Endothelial cell of umbilical vein (primary cell): ENCODE results near the gene NCOA7. TPM values are rescaled to one million over a fixed set of nuclear protein-coding genes. Genes with fewer than 3 reads are reported as not detected.

Experiments
- BruUV-seq: library from RNA; stranded (reverse); fragments of 400-500 nt; replicated peaks from 2 replicates; lab custom pipeline; 2021; lab: Mats Ljungman, UMichigan
- CTCF ChIA-PET: fragments of 300-600, 350-600 bp; sonication (Branson Sonifier 250); formaldehyde crosslinking; loops from one replicate; lab custom pipeline; 2021; ENCODE audit warnings: antibody characterized with exemption, inconsistent platforms; lab: Charles Lee
- POLR2A ChIA-PET: fragments of 300-600, 350-600 bp; sonication (Branson Sonifier 250); formaldehyde crosslinking; loops from one replicate; lab custom pipeline; 2021; ENCODE audit warnings: antibody characterized with exemption, inconsistent platforms; lab: Charles Lee
- DNase-seq: peaks from one replicate; pipeline ENCODE4 v3.0.0-alpha.2; 2011; ENCODE audit warnings: low read depth, low spot score
- FAIRE-seq: peaks from 2 replicates; lab custom pipeline; 2011; peaks lifted over from hg19 to GRCh38; lab: Jason Lieb, UNC
- H2AFZ ChIP-seq: 2 replicates; pipeline ENCODE4 v1.6.0; 2012; ENCODE audit warnings: low read depth, low read length, control low read depth, inconsistent platforms
- H3K27ac ChIP-seq: 2 replicates; pipeline ENCODE4 v1.5.1; 2011; ENCODE audit warnings: low read depth, mild to moderate bottlenecking, control low read depth, low read length, moderate library complexity; ENCODE audit not compliant: insufficient read depth
- H3K27me3 ChIP-seq, 2 experiments: 2 replicates each; pipeline versions ENCODE4 v1.6.0 to v1.6.1; 2011; ENCODE audit warnings: low read length in 2 of 2, mixed read lengths in 1 of 2; ENCODE audit not compliant: control insufficient read depth in 2 of 2, insufficient read depth in 2 of 2
- H3K36me3 ChIP-seq, 2 experiments: 2 replicates in 1 of 2; 3 replicates in 1 of 2; pipeline ENCODE4 v1.5.1; 2011; ENCODE audit warnings: low read length in 2 of 2, mild to moderate bottlenecking in 1 of 2, moderate library complexity in 1 of 2; ENCODE audit not compliant: control insufficient read depth in 2 of 2, insufficient read depth in 2 of 2; ENCODE audit errors: extremely low read depth in 1 of 2
- H3K4me1 ChIP-seq: 3 replicates; pipeline ENCODE4 v1.5.1; 2011; ENCODE audit warnings: mild to moderate bottlenecking, low read length; ENCODE audit not compliant: control insufficient read depth, insufficient read depth; ENCODE audit errors: extremely low read depth
- H3K4me2 ChIP-seq: 2 replicates; pipeline ENCODE4 v1.6.1; 2011; ENCODE audit warnings: low read length, control low read depth, mixed read lengths; ENCODE audit not compliant: insufficient read depth
- H3K4me3 ChIP-seq, 3 experiments: fragments of 200-600 bp in 1 of 3; sonication (generic), shearing (Covaris generic) in 1 of 3; replicated peaks in 1 of 3; 2 replicates each; pipeline ENCODE4 v1.5.1; 2011 to 2016; ENCODE audit warnings: control low read depth in 3 of 3, low read length in 3 of 3, mild to moderate bottlenecking in 2 of 3, inconsistent platforms in 1 of 3, low read depth in 1 of 3, moderate library complexity in 1 of 3; ENCODE audit not compliant: insufficient read depth in 1 of 3
- H3K79me2 ChIP-seq: 2 replicates; pipeline ENCODE4 v1.6.0; 2012; ENCODE audit warnings: low read length, inconsistent platforms; ENCODE audit not compliant: control insufficient read depth, insufficient read depth
- H3K9ac ChIP-seq: replicated peaks from 2 replicates; pipeline ENCODE3; 2011; ENCODE audit warnings: low read length, control low read depth; ENCODE audit not compliant: insufficient read depth; ENCODE audit errors: extremely low read depth
- H3K9me1 ChIP-seq: replicated peaks from 3 replicates; pipeline ENCODE4 v1.6.0; 2011; ENCODE audit warnings: mild to moderate bottlenecking, low read length; ENCODE audit not compliant: control insufficient read depth, insufficient read depth; ENCODE audit errors: extremely low read depth
- H3K9me3 ChIP-seq: replicated peaks from 2 replicates; pipeline ENCODE4 v1.5.1; 2012; ENCODE audit warnings: low read length, inconsistent platforms; ENCODE audit not compliant: control insufficient read depth, insufficient read depth
- H4K20me1 ChIP-seq: replicated peaks from 2 replicates; pipeline ENCODE3; 2011; ENCODE audit warnings: mild to moderate bottlenecking, low read length; ENCODE audit not compliant: control insufficient read depth, insufficient read depth; ENCODE audit errors: extremely low read depth
- CTCF ChIP-seq, 2 donors: IDR thresholded peaks; 1 replicate in 1 of 2; 2 replicates in 1 of 2; pipeline ENCODE4 v1.5.1; 2011; ENCODE audit warnings: low read length in 2 of 2, mild to moderate bottlenecking in 2 of 2, moderate library complexity in 2 of 2, control low read depth in 1 of 2, inconsistent platforms in 1 of 2, low read depth in 1 of 2; ENCODE audit not compliant: insufficient read depth in 1 of 2; ENCODE audit errors: extremely low read depth in 1 of 2
- EZH2 ChIP-seq: IDR thresholded peaks from 2 replicates; pipeline ENCODE4 v1.6.1; 2012; ENCODE audit warnings: borderline replicate concordance, low read depth, mild to moderate bottlenecking, moderate library complexity, low read length, inconsistent platforms; ENCODE audit not compliant: severe bottlenecking
- FOS ChIP-seq: IDR thresholded peaks from 2 replicates; pipeline ENCODE4 v1.6.1; 2011; ENCODE audit warnings: mild to moderate bottlenecking, low read length, moderate library complexity, borderline replicate concordance; ENCODE audit not compliant: insufficient read depth
- GATA2 ChIP-seq: IDR thresholded peaks from 2 replicates; pipeline ENCODE4 v1.7.0; 2011; ENCODE audit warnings: low read depth, mild to moderate bottlenecking, moderate library complexity, mixed read lengths, low read length; ENCODE audit not compliant: insufficient read length, insufficient read depth
- JUN ChIP-seq: IDR thresholded peaks from 2 replicates; pipeline ENCODE4 v1.6.1; 2011; ENCODE audit warnings: borderline replicate concordance, low read depth; ENCODE audit not compliant: insufficient read length, insufficient read depth
- MYC ChIP-seq: IDR thresholded peaks from one replicate; pipeline ENCODE4 v1.6.1; 2011; ENCODE audit warnings: mild to moderate bottlenecking, low read depth, low read length
- POLR2A ChIP-seq: IDR thresholded peaks from 2 replicates; pipeline ENCODE4 v1.6.1; 2012; ENCODE audit warnings: low read depth, mild to moderate bottlenecking, control low read depth, low read length
- POLR2AphosphoS5 ChIP-seq: IDR thresholded peaks from 2 replicates; pipeline ENCODE4 v1.6.1; 2012; ENCODE audit warnings: low read depth, mild to moderate bottlenecking, control low read depth, low read length, moderate library complexity; ENCODE audit not compliant: insufficient read depth
- dilution Hi-C: fragments of 300-500 bp; cut with MboI; formaldehyde crosslinking; loops from one replicate; pipeline ENCODE4 v1.15.0; 2019; ENCODE audit warnings: low sequenced_read_pairs; ENCODE audit not compliant: extremely low pct_ligation_motif_present
- intact Hi-C: fragments of 100-400 bp; cut with micrococcal nuclease; formaldehyde crosslinking; loops from one replicate; pipeline ENCODE4 v1.10.0; 2022
- polyA plus RNA-seq, 4 experiments: library from polyadenylated mRNA; depleted of rRNA in 3 of 4; stranded (reverse) in 3 of 4; unstranded in 1 of 4; fragments of >200 nt; gene quantifications; 2 replicates each; pipeline versions ENCODE4 v1.2.1 to v1.2.3, GENCODE V29; 2011 to 2012; ENCODE audit warnings: missing spikeins in 1 of 4
- total RNA-seq: library from RNA; stranded (reverse); gene quantifications from 2 replicates; pipeline ENCODE4 v1.2.3, GENCODE V29; 2021
- TF ChIP-seq, protein P1 (sequence below): IDR thresholded peaks from 2 replicates; pipeline ENCODE4 v1.6.1; 2011; ENCODE audit not compliant: insufficient read depth, insufficient read length

The NCOA7 gene
- total and polyA plus RNA-seq, 2 donors (not counting 3 experiments of a cell fraction or from before 2014, with no cell fraction given): 27.7 to 71.2 TPM

DNA sequence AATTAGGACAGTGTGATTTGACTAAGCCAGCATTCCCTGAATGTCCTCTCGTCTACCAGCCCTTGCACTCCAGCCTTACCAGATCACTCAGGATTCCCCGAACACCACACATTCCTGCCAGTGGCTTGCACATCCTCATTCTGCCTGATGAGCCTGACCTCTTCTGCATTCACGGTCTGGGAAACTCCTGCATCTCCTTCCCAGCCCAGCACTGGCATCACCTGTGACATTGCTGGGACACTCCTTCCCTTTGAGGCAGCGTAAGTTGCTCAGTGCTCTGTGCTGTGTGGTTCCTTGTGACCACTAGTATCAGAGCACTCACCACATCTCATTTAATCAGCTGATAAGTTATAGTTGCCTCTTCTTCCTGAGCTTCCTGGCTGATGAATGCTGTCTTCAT, 17.3 kb downstream of the NCOA7 start:
- no peaks in the 10 kb centered on the region for H4K20me1 ChIP-seq
- H3K9ac ChIP-seq: no peak overlapping the region
- H2AFZ ChIP-seq: no peak overlapping the region
- DNase-seq (no peak), FAIRE-seq (no peak)
- no peak overlapping the region for H3K4me2 ChIP-seq
- H3K79me2 ChIP-seq: peaks cover 58% of the 10 kb centered on the region
- TF ChIP-seq MYC (no peak), FOS (no peak), POLR2A (no peak), GATA2 (no peak), EZH2 (no peak), POLR2AphosphoS5 (no peak), CTCF (IDR thresholded peaks at IDR 0.05; ENCODE audit: extremely low read depth in 1 of 2, insufficient read depth in 1 of 2, low read depth in 1 of 2, low read length in 2 of 2) (no peak), JUN (no peak)
- TF ChIP-seq, protein P1, sequence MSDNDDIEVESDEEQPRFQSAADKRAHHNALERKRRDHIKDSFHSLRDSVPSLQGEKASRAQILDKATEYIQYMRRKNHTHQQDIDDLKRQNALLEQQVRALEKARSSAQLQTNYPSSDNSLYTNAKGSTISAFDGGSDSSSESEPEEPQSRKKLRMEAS: no peak
- intact Hi-C loops: no loop called here
- H3K27ac ChIP-seq: no peak overlapping the region
- POLR2A ChIA-PET: no interaction called here
- peaks cover 35% of the 10 kb centered on the region for H3K4me1 ChIP-seq
- H3K27me3 ChIP-seq: no peaks in the 10 kb centered on the region
- H3K36me3 ChIP-seq: peaks cover 0 to 2% of the 10 kb centered on the region in 2 experiments
- CTCF ChIA-PET: interaction anchor here (1.0 to 6.1 kb wide), 2 partner anchors 16 to 50 kb away, joined by 3 to 47 read pairs; partner anchors contain the start of gene NCOA7
- no peaks in the 10 kb centered on the region for H3K9me3 ChIP-seq
- no peaks in the 10 kb centered on the region for H3K9me1 ChIP-seq
- no peak overlapping the region for H3K4me3 ChIP-seq
- BruUV-seq: no TSS peak
- dilution Hi-C loops: no loop called here
